SHP77 treated with DMSO at 0.1 percent for 48 hours (cell line): ENCODE results near the gene RASA4B.
"Not testable (repeated sequence)": the region's sequence is repeated elsewhere in the genome, so short reads cannot be mapped to it uniquely, and the experiment has no call there.

Experiments used
- DNase-seq: peaks from one replicate; lab custom pipeline; 2025; lab: John Stamatoyannopoulos, UW

The RASA4B gene

DNA sequence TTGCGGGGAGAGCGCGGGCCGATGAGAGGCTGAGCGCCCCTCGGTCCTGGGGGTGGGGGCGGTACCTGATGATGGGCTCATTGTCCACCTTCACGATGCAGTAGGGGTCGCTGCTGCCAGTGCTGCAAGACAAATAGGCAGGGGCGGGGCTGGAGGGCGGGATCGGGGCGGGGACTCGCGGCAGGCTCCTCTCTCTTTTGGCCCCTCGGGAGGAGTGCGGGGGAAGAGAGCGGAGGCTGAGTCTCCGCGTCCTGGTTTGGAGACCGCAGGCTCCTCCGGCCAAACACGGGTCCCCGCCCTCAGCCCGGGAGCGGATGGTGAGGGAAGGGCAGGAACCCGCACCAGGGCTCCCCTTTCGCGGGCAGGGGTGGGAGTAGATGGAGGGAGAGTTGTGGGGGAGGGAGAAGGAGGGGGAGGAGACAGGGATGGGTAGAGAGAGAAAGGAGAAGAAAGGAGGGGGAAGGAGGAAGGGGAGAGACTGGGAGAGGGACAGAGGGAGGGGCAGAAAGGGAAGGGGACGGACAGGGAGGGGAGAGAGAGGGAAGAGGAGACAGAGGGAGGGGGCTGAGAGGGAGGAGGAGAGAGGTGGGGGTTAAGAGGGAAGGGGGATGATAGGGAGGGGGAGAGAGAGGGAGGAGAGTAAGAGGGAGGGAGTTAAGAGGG, 5.6 kb downstream of the RASA4B start:
- DNase-seq: not testable (repeated sequence)

GRCh38 chr7:102510575-102510974, 7.0 kb downstream of the RASA4B start:
- DNase-seq: not testable (repeated sequence)

DNA sequence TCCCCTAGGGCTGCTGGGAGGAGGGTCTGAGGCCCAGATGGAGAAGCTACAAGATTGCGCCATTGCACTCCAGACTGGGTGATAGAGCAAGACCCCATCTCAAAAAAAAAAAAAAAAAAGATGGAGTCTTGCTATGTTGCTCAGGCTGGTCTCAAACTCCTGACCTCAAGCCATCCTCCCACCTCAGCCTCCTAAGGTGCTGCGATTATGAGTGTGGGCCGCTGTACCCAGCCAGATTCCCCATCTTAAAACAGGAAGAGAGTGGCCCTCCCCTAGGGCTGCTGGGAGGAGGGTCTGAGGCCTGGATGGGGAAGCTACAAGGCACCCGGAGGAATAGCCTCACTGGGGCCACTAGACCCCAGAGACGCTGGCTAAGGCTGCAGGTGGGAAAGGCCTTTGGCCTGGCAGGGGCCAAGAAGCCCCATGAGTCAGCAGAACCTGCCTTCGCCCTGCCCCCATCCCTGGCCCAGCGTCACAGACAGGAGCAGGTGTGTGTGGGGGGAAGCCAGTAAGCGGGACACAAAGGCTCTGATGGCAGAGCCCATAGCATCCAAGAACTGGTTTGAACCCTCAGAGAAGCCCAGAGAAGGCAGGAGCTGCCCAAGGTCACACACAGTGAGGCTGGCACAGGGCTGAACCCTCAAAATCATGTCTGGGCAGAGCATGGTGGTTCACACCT, 10.0 kb downstream of the RASA4B start:
- not testable (repeated sequence) for DNase-seq

- not testable (repeated sequence) for DNase-seq
Measured at GRCh38 chr7:102505298-102506185, 12.0 kb downstream of the RASA4B start.

DNA sequence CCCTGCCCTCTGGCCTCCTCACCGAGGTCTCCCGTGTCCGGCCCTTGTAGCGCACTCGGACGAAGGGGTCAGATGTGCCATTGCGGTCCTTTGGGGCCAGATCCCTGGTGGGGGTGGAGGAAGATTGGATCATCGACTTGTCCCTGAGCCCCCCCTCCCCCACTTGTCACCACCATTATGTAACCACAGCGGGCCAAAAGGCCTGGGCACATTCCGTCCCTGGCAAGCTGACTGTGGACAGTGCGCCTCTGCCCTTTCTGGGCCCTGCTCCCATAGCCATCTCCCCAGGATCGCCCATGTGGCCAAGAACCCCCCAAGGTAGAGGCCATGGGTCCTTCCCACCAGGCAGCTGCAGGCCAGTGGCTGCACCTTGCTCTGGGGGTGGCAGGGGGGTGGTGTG, 14.4 kb downstream of the RASA4B start:
- DNase-seq: not testable (repeated sequence)

- not testable (repeated sequence) for DNase-seq
Measured at GRCh38 chr7:102498321-102498720, 19.3 kb downstream of the RASA4B start.

GRCh38 chr7:102497308-102497707, 20.3 kb downstream of the RASA4B start:
- DNase-seq: not testable (repeated sequence)

GRCh38 chr7:102496861-102497260, 20.7 kb downstream of the RASA4B start:
- DNase-seq: not testable (repeated sequence)

- DNase-seq: not testable (repeated sequence)
Measured at GRCh38 chr7:102494473-102495149, 23.0 kb downstream of the RASA4B start.

GRCh38 chr7:102494026-102494425, 23.6 kb downstream of the RASA4B start:
- not testable (repeated sequence) for DNase-seq

- DNase-seq: not testable (repeated sequence)
Measured at GRCh38 chr7:102493220-102493935, 24.2 kb downstream of the RASA4B start.

GRCh38 chr7:102490529-102491075, 27.0 kb downstream of the RASA4B start:
- not testable (repeated sequence) for DNase-seq

DNA sequence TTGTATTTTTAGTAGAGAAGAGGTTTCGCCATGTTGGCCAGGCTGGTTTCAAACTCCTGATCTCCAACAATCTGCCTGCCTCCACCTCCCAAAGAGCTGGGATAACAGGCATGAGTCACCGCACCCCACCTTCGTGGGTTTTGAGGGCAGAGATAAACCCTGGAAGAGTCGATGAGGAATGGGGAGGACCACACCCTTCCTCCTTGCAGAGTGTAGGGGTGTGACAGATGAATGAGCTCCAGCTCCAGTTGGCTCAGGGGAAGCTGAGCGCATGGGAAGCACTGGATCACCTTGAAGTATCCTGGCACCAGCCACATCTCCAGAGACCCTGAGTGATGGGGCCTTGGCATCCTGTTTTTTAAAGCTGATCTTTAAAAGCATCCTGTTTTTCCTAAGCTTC, 33.3 kb downstream of the RASA4B start:
- DNase-seq: not testable (repeated sequence)

DNA sequence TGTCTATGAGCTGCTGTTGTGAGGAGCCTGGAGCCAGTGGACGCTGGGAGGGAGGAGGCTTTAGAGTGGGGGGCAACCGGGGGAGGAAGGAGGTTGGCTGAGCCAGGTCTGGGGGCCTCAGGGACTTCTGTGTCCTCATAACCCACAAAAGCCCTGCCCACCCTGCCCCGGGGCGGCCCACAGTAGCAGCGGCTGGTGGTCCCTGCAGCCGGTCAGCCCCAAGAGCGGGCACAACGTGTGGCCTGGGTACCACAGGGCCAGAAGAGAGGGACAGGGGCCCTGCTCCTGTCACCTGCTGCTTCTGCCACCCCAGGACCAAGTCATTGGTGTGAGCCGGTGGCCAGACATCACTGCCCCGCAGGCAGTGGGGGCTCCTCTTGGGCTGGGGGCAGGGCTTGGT, 35.6 kb downstream of the RASA4B start:
- not testable (repeated sequence) for DNase-seq

- DNase-seq: not testable (repeated sequence)
Measured at GRCh38 chr7:102479982-102480637, 37.5 kb downstream of the RASA4B start.

- not testable (repeated sequence) for DNase-seq
Measured at GRCh38 chr7:102479209-102479584, 38.4 kb downstream of the RASA4B start.

DNA sequence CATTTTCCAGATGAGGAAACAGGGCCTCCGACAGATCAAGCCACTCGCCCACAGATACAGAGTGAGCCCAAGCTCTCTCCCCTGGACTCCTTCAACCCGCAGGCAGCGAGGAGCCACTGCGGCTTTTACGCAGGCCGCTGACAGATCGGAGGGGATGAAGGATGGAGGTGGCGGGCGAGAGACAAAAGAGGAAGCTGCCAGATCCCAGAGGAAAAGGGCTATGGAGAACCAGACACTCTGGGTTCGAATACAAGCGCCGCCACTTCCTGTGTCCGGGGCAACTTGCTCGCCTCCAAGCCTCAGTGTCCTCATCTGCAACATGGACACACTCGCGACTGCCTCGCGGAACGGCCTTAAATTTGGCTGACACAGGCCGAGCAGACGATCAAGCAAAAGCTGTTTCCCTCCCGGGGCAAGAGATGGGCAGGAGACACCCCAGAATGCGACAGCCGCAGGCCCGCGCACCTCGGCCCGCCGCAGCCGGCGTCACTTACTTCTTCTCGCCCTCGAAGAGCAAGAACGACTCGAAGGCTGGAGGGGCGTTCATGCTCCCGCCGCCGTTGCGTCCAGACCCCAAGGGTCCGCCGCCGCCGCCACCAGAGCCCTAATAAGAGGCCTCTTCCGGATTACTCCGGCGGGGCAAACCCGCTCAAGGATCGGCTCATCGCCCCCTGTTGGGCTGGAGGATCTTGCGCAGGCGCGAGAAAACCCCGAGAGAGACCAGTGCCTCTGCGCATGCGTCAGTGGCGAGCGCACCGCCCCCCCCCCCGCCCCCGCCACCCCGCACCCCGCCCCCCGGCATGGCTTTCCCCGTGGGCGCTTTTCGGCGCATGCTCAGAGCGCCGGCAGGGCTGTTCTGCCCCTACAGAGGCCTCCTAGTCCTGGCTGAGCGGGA, 39.0 kb downstream of the RASA4B start, which contains the start of gene POLR2J:
POLR2J (minus strand) TSS at position 609 of the 895 bp plus-strand sequence; CDS start at position 547, 62 bp downstream.
- not testable (repeated sequence) for DNase-seq

DNA sequence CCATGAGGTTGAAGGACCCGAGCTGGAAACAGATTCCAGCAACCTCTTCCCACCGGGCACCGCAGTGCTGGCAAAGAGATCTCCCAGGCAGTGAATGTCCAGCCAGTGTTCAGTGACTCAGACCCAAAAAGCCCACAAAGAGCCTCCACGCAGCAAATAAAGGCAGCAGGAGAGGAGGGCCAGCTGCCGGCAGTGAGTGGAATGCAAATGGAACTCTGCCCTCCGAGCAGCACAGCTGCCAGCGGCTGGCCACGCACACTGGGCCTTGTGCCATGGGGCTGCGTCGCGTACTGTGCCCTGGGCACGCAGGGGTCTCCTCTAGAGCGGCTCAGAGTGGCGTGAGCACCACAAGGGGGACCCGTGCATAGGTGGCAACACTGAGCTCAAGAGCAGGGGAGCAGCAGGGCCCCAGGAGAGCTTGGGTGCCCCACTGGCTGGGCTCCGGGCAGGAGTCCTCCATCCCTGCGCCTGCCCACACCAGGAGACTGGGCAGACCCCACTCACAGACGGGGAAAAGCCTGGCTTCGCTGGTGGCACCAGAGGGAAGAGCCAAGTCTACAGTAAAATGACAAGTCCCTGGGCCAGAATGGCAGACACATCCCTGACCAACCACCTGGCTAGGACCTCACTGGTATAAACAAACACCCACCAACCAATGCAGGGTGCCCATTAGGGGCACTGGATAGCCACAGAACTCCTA, 42.7 kb downstream of the RASA4B start:
- not testable (repeated sequence) for DNase-seq
